Activated naive CD8-positive, alpha-beta T cell (primary cell): ENCODE results near the gene PCDHGC5.

Source experiments
- H3K27ac Mint-ChIP-seq: one replicate; pipeline ENCODE4 v1.8.0; 2021; ENCODE audit warnings: mixed read lengths
- H3K27me3 Mint-ChIP-seq: one replicate; pipeline ENCODE4 v1.8.0; 2021; ENCODE audit warnings: mixed read lengths
- H3K36me3 Mint-ChIP-seq: one replicate; pipeline ENCODE4 v1.8.0; 2021; ENCODE audit warnings: mixed read lengths
- H3K4me1 Mint-ChIP-seq: one replicate; pipeline ENCODE4 v1.8.0; 2021; ENCODE audit warnings: low read depth, mixed read lengths
- H3K4me3 Mint-ChIP-seq: one replicate; pipeline ENCODE4 v1.8.0; 2021; ENCODE audit warnings: mild to moderate bottlenecking, mixed read lengths
- H3K9me3 Mint-ChIP-seq: one replicate; pipeline ENCODE4 v1.8.0; 2021; ENCODE audit warnings: low read depth, mixed read lengths

Gene PCDHGC5

DNA sequence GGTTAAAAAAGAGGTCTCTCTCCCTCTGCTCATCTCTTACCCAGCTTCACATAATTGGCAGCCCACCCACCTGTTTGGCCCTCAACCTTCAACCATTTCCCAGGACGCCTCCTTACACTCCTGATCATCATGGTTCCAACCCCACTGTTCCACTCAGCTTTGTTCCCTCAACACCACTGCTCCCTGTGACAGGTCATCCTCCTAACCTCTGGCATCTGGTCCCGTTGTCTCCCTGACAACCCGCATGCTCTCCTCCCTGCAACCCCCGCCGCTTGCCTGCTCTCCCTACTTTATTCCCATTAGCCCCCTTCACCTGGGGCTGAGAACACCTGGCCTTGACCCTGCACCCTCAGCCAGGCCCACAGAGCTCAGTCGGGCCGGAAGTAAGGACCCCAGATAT, 12.9 kb downstream of the PCDHGC5 start:
- H3K27me3 Mint-ChIP-seq = peaks cover 6% of the 10 kb centered on the region
- H3K9me3 Mint-ChIP-seq = no peaks in the 10 kb centered on the region
- H3K4me3 Mint-ChIP-seq = no peak overlapping the region
- H3K4me1 Mint-ChIP-seq = no peaks in the 10 kb centered on the region
- no peak overlapping the region for H3K27ac Mint-ChIP-seq
- no peaks in the 10 kb centered on the region for H3K36me3 Mint-ChIP-seq

GRCh38 chr5:141503681-141504080, 14.8 kb downstream of the PCDHGC5 start:
- Mint-ChIP-seq H3K4me3 (no peak overlapping the region), H3K27ac (no peak overlapping the region), H3K9me3 (no peaks in the 10 kb centered on the region), H3K36me3 (no peaks in the 10 kb centered on the region), H3K4me1 (no peaks in the 10 kb centered on the region), H3K27me3 (peaks cover 2% of the 10 kb centered on the region)

GRCh38 chr5:141504216-141504615, 15.3 kb downstream of the PCDHGC5 start:
- H3K27me3 Mint-ChIP-seq = peaks cover 2% of the 10 kb centered on the region
- H3K9me3 Mint-ChIP-seq = no peaks in the 10 kb centered on the region
- H3K4me1 Mint-ChIP-seq = peaks cover 3% of the 10 kb centered on the region
- no peak overlapping the region for H3K4me3 Mint-ChIP-seq
- H3K36me3 Mint-ChIP-seq = no peaks in the 10 kb centered on the region
- no peak overlapping the region for H3K27ac Mint-ChIP-seq

DNA sequence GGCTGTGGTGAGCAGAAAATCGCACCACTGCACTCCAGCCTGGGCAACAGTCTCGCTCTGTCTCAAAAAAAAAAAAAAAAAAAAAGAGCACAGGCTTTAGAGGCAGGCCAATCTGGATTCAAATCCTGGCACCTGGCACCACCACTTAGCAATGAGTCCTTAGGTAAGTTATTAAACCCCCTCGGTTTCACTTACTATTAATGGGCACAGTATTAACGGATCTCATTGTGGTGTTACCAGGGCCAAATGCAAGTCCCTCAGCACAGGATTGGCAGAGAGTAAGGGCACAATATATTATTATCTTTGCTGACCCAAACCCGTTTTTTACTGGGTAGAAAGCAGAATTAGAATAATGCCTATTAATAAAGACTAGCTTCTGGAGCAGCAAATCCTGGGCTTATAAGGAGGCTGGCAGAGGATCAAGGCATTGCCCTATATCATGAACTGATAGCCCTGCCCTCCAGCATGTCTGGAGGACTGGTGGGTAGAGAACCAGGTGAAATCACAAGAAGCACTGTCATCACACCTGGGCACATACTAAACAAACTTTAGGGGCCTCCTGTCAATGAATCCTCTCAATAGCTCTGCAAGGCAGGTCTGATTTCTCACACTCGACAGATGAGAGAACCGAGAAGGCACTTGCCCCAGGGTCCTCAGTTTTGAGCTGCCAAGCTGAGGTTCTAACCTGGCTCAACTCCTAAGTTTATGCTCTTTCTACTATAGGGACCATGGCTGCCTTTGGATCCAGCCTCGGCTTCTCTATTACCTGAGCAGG, 17.7 kb downstream of the PCDHGC5 start:
- Mint-ChIP-seq H3K36me3 (no peaks in the 10 kb centered on the region), H3K27ac (no peak overlapping the region), H3K9me3 (no peaks in the 10 kb centered on the region), H3K4me1 (peaks cover 4% of the 10 kb centered on the region), H3K27me3 (no peaks in the 10 kb centered on the region), H3K4me3 (no peak overlapping the region)

DNA sequence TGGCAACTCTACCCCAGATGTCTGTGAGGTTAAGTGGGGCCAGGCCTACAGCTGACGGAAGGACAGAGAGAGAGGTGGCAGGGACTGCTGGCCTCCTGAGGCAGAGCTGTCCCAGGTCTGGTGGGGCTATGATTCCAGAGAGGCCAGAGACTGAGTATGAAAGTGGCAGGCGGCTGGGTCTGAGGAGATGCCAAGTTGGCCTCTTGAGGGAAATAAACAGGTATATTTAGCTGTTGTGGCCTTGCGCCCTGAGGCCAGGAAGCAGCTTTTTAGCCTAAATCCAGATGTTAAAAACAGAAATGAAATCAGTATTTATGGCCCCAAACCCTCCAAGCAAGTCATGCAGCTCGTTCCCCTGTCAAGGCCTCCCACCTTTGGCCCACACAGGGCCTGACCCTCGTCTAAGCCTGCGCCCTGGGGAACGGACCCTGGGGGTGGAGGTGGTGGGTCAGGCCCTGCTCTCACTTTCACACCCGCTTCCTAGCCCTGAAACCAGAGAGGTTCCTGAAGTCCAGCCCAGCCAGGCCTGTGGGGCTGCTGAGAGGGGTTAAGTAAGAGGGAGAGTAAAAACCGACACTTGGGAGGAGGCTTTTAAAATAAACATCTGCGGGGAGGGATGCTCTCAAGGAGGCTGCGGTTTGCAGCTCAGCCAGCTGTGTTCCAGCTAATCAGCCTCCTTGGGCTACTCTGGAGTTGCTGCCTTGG, 18.7 kb downstream of the PCDHGC5 start:
- Mint-ChIP-seq H3K36me3 (no peaks in the 10 kb centered on the region), H3K27me3 (no peaks in the 10 kb centered on the region), H3K4me3 (no peak overlapping the region), H3K27ac (no peak overlapping the region), H3K9me3 (no peaks in the 10 kb centered on the region), H3K4me1 (peaks cover 6% of the 10 kb centered on the region)

DNA sequence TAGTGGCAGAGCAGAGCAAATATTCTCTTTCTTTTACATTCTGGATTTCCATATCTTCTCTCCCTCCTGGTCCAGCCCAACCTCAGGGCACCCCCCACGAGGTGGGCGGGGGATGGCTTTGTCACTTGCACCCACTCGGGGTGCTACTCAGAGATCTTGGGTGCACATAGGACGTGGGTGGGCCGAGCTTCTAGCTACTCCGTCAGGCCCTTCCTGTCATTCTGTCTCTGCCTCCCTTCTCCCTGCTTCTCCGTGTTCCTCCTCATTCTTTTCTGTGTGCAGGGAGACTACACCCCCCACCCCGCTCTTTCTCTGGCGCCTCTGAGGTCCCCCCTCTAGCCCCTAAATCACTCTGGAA, 19.5 kb downstream of the PCDHGC5 start:
- Mint-ChIP-seq H3K27ac (no peak overlapping the region), H3K36me3 (no peaks in the 10 kb centered on the region), H3K4me1 (peaks cover 13% of the 10 kb centered on the region), H3K4me3 (no peak overlapping the region), H3K9me3 (no peaks in the 10 kb centered on the region), H3K27me3 (no peaks in the 10 kb centered on the region)

DNA sequence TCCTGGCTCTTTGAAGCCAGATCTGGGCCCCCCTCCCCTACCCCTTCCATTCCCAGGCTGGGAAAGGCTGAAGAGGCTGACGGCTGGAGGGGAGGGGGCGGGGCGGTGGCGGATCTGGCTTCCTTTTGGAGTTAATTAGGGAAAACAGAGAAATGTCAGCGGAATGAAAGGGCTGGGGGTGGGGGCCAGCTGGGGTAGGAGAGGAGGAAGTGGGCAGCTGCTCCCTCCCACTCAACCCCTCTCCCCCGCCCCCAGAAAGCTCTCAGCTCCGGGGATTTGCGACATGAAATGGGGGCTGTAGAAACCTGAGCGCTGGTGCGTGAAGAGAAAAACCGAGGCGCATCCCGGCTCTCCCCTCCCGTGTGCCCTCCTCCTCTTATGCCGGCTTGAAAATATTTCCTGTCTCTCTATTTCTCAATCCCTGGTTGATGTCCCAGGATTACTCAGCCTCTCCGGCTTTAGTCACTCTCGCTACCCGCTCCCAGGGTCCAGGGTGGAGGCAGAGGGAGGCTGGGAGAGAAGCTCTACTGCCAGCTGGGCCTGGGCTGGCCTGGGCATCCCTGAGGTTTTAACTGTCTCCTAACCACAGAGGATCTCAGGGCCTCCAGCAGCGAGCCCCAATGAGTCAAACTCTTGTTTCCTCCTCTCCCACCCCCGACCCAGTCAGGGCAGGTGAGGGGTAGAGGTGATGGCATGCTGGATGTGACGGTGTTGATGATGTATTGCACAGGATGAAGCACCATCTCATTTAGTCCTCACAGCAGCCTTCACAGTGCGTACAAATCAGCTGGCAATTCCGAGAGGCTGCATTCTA, 20.1 kb downstream of the PCDHGC5 start:
- H3K36me3 Mint-ChIP-seq = no peaks in the 10 kb centered on the region
- H3K27ac Mint-ChIP-seq = no peak overlapping the region
- no peaks in the 10 kb centered on the region for H3K27me3 Mint-ChIP-seq
- H3K4me3 Mint-ChIP-seq = peak overlapping the region; percentile 35
- H3K9me3 Mint-ChIP-seq = no peaks in the 10 kb centered on the region
- H3K4me1 Mint-ChIP-seq = peaks cover 18% of the 10 kb centered on the region

DNA sequence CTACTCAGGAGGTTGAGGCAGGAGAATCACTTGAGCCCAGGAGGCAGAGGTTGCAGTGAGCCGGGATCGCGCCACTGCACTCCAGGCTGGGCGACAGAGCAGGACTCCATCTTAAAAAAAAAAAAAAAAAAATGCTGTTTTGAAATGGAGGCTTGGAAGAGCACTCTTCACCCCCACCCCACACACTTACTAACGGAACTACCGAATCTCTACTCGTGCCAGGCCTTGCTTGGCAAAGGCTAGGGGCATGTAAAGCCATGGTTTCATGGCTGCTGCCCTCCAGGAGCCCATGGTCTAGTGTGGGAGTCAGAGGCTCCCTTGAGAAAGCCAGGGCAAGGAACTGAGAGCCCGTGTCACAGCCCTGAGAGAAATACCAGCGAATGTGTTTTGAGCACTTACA, 21.3 kb downstream of the PCDHGC5 start:
- peaks cover 29% of the 10 kb centered on the region for H3K4me1 Mint-ChIP-seq
- no peaks in the 10 kb centered on the region for H3K27me3 Mint-ChIP-seq
- no peaks in the 10 kb centered on the region for H3K9me3 Mint-ChIP-seq
- H3K27ac Mint-ChIP-seq = no peak overlapping the region
- H3K36me3 Mint-ChIP-seq = no peaks in the 10 kb centered on the region
- H3K4me3 Mint-ChIP-seq = no peak overlapping the region

GRCh38 chr5:141510850-141511601, 22.1 kb downstream of the PCDHGC5 start:
- Mint-ChIP-seq H3K4me3 (peak overlapping the region; percentile 66), H3K4me1 (peaks cover 31% of the 10 kb centered on the region), H3K27ac (no peak overlapping the region)

DNA sequence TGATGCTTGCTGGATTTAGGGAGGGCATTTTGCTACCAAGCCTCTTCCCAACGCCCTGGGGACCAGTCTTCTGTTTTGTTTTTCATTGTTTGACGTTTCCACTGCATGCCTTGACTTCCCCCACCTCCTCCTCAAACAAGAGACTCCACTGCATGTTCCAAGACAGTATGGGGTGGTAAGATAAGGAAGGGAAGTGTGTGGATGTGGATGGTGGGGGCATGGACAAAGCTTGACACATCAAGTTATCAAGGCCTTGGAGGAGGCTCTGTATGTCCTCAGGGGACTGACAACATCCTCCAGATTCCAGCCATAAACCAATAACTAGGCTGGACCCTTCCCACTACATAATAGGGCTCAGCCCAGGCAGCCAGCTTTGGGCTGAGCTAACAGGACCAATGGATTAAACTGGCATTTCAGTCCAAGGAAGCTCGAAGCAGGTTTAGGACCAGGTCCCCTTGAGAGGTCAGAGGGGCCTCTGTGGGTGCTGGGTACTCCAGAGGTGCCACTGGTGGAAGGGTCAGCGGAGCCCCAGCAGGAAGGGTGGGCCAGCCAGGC, 23.0 kb downstream of the PCDHGC5 start:
- Mint-ChIP-seq H3K9me3 (no peaks in the 10 kb centered on the region), H3K27ac (no peak overlapping the region), H3K4me3 (peak overlapping the region; percentile 66), H3K4me1 (peaks cover 31% of the 10 kb centered on the region), H3K27me3 (no peaks in the 10 kb centered on the region), H3K36me3 (no peaks in the 10 kb centered on the region)

More at GRCh38 chr5:141510850-141511601, 22.1 kb downstream of the PCDHGC5 start:
- Mint-ChIP-seq H3K36me3 (no peaks in the 10 kb centered on the region), H3K27me3 (no peaks in the 10 kb centered on the region), H3K9me3 (no peaks in the 10 kb centered on the region)

DNA sequence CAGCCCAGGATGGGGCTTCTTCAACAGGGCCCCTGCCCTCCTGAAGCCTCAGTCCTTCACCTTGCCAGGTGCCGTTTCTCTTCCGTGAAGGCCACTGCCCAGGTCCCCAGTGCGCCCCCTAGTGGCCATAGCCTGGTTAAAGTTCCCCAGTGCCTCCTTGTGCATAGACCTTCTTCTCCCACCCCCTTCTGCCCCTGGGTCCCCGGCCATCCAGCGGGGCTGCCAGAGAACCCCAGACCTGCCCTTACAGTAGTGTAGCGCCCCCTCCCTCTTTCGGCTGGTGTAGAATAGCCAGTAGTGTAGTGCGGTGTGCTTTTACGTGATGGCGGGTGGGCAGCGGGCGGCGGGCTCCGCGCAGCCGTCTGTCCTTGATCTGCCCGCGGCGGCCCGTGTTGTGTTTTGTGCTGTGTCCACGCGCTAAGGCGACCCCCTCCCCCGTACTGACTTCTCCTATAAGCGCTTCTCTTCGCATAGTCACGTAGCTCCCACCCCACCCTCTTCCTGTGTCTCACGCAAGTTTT, 23.6 kb downstream of the PCDHGC5 start:
- peaks cover 31% of the 10 kb centered on the region for H3K4me1 Mint-ChIP-seq
- peaks cover 2% of the 10 kb centered on the region for H3K36me3 Mint-ChIP-seq

GRCh38 chr5:141512911-141513626, 24.2 kb downstream of the PCDHGC5 start:
- H3K9me3 Mint-ChIP-seq = no peaks in the 10 kb centered on the region
- peak overlapping the region; percentile 80 for H3K27ac Mint-ChIP-seq
- peaks cover 2% of the 10 kb centered on the region for H3K36me3 Mint-ChIP-seq
- peak overlapping the region; percentile 90 for H3K4me3 Mint-ChIP-seq
- peaks cover 31% of the 10 kb centered on the region for H3K4me1 Mint-ChIP-seq
- H3K27me3 Mint-ChIP-seq = no peaks in the 10 kb centered on the region

More for the DNA sequence above, 23.6 kb downstream of the PCDHGC5 start:
- Mint-ChIP-seq H3K27ac (peak overlapping the region; percentile 80), H3K4me3 (peak overlapping the region; percentile 90), H3K27me3 (no peaks in the 10 kb centered on the region), H3K9me3 (no peaks in the 10 kb centered on the region)

DNA sequence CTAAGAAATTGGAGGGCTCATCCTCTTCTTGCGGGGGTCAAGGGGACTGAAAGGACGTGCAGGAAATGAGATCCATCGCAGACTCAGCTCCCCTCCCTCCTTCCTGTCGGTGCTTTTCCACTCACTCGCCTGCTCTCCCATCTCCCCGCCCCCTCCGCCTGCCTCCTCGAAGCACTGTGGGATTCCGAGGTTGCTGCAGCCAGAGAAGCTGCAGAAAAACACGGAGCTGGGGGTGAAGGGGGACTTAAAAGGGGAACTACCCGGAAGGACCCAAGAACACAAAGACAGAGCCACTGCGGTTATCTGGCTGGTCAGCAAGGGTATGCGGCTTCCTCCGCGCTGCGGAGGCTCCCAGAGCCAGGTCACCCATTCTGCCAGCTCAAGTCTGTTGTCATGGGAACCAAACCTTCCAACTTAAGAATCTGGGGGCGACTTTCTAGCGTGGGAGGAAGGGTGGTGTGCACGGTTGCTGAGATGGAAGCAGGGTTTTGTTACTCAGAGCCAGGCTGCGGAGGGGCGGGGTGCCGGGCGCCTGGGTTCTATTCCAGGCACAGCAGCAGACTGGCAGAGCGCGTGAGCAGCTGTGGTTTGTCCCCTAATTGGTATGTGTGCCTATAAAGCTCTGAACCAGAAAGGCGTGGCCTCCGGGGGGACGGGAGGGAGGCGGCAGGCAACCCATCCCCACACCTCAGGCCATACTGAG, 24.9 kb downstream of the PCDHGC5 start:
- no peaks in the 10 kb centered on the region for H3K27me3 Mint-ChIP-seq
- peaks cover 31% of the 10 kb centered on the region for H3K4me1 Mint-ChIP-seq
- H3K27ac Mint-ChIP-seq = peak overlapping the region; percentile 79
- H3K9me3 Mint-ChIP-seq = no peaks in the 10 kb centered on the region
- peak overlapping the region; percentile 90 for H3K4me3 Mint-ChIP-seq
- peaks cover 2% of the 10 kb centered on the region for H3K36me3 Mint-ChIP-seq
